Suprapubic skin (tissue), 4 donors: Measurements from ENCODE around the gene VIT.

Experiments
- CTCF ChIP-seq, 2 donors: fragments of 200-600 bp in 1 of 2; fragments of 450-650 bp in 1 of 2; sonication (generic) in 1 of 2; IDR thresholded peaks; one replicate each; pipeline ENCODE4 v1.5.1; 2016 to 2019; ENCODE audit warnings: antibody characterized with exemption in 2 of 2, mild to moderate bottlenecking in 1 of 2, moderate library complexity in 1 of 2
- EP300 ChIP-seq: sonication (generic); formaldehyde crosslinking; IDR thresholded peaks from one replicate; pipeline ENCODE4 v1.6.1; 2017; ENCODE audit warnings: antibody characterized with exemption
- POLR2A ChIP-seq, 2 donors: fragments of 450-650 bp; IDR thresholded peaks; one replicate each; pipeline ENCODE4 v1.6.1; 2017; ENCODE audit warnings: antibody characterized with exemption in 2 of 2, mild to moderate bottlenecking in 2 of 2, moderate library complexity in 2 of 2
- POLR2AphosphoS5 ChIP-seq, 3 donors: sonication (generic); formaldehyde crosslinking; IDR thresholded peaks; one replicate each; pipeline ENCODE4 v1.6.1; 2017; ENCODE audit warnings: antibody characterized with exemption in 3 of 3

- TF ChIP-seq POLR2A (IDR thresholded peaks at IDR 0.05), result no peak
- no peak for TF ChIP-seq CTCF (IDR thresholded peaks at IDR 0.05)
- TF ChIP-seq EP300, result no peak
- TF ChIP-seq POLR2AphosphoS5 (IDR thresholded peaks at IDR 0.05), result no peak
These were observed 80.8 kb downstream of the VIT start for GRCh38 chr2:36777272-36777671.
